Measurements from ENCODE around the gene ZNF771.

DNA sequence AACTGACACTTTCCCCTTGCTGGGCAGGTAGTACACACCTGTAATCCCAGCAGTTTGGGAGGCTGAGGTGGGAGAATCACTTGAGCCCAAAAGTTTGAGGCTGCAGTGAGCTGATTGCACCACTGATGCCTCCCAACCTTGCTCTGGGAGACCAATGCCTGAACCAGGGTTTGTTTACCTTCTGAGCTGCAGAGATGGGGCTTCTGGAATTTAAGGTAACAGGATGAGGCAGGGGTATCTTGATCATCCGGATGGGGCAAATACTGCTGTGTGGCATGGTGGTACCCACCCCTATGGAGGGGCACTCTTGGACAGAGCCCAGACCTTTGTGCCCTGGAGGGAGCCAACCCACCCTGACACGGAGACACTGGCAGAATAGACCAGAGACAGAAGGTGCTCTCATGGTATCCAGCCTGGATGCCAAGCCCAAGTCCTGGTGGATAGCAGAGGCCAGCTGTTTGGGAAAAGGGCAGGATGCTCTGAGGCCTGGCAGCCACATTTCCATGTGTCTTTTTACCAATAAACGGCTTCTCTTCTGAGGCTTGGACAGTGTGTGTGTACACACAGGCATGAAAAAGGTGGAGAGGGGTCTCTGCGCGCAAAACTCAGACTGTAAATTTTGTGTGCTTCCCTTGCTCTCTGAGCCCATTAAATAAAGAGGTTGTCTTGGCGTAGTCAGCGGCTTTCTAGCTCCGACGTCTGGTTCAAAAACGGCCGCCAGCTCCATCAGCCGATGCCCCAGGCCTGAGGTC, 7.8 kb upstream of the ZNF771 start:
- TF ChIP-seq POLR2AphosphoS5 (IDR thresholded peaks at IDR 0.05; ENCODE audit: low read depth): no peak
- TF ChIP-seq, protein P1, sequence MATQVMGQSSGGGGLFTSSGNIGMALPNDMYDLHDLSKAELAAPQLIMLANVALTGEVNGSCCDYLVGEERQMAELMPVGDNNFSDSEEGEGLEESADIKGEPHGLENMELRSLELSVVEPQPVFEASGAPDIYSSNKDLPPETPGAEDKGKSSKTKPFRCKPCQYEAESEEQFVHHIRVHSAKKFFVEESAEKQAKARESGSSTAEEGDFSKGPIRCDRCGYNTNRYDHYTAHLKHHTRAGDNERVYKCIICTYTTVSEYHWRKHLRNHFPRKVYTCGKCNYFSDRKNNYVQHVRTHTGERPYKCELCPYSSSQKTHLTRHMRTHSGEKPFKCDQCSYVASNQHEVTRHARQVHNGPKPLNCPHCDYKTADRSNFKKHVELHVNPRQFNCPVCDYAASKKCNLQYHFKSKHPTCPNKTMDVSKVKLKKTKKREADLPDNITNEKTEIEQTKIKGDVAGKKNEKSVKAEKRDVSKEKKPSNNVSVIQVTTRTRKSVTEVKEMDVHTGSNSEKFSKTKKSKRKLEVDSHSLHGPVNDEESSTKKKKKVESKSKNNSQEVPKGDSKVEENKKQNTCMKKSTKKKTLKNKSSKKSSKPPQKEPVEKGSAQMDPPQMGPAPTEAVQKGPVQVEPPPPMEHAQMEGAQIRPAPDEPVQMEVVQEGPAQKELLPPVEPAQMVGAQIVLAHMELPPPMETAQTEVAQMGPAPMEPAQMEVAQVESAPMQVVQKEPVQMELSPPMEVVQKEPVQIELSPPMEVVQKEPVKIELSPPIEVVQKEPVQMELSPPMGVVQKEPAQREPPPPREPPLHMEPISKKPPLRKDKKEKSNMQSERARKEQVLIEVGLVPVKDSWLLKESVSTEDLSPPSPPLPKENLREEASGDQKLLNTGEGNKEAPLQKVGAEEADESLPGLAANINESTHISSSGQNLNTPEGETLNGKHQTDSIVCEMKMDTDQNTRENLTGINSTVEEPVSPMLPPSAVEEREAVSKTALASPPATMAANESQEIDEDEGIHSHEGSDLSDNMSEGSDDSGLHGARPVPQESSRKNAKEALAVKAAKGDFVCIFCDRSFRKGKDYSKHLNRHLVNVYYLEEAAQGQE (IDR thresholded peaks at IDR 0.05; ENCODE audit: unreplicated experiment): no peak
